NK-92 treated with Interleukin-12 subunit alpha and Interleukin-12 subunit beta, amount 100 ng/mL, for 24 hours (cell line): ENCODE results near the gene SAMSN1.
A peak's percentile ranks its signal among the peaks of the same experiment; 100 is the strongest.

Source experiments
- DNase-seq: peaks from one replicate; lab custom pipeline; 2025; lab: John Stamatoyannopoulos, UW

Gene SAMSN1

DNA sequence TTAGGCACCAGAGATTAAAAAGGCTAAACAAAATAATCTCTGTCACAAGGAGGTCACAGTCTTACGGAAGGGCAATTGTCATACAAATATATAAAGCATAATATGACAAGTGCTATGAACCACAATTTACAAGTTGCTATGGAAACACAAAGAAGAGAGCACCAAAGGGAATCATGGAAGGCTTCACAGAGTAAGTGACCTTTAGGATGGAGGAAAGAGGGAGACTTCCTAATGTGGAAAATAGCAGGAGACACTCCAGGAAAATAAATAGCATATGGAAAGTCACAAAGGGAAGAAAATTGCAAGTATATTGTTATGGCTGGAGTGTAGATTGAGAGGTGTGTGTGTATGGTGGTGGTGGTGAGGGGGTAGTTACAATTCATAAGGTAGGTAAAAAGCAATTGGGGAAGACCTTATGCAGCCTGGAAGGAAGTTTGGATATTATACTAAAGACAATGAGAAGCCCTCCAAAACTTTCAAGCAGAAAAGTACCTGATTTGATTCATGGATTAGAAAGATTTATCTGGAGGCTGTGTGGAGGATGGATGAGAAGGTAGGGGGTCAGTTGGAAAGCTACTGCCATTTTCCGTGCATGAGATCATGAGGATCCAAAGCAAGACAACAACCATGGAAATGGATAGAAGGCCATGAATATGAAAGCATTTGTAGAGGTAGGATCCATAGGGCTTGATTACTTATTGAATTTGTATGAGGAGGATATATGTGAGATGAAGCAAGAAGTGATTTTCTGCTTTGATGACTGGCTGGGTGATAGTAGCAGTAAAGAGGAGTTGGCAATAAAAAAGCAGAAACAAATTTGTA, 61.7 kb downstream of the SAMSN1 start:
- DNase-seq: no peak

DNA sequence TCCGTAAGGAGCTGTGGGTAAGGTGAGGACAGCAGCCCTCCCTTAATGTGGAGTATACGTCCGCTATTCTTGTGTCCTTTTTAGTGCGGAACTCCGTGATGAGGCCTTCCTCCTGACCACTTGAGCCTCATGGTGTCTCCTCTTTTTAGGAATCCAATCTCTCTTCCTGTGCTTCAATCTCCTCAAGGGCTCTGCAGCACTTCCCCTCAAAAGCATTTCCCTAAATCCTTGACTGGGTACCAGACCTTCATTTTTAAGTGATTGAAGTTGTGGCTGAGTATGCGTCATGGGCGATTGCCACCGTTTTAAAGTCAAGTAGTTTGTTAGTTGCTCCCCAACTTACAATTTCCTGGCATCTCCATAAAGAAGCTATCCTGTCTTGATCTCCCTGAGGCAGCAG, 62.8 kb downstream of the SAMSN1 start:
- no peak for DNase-seq

DNA sequence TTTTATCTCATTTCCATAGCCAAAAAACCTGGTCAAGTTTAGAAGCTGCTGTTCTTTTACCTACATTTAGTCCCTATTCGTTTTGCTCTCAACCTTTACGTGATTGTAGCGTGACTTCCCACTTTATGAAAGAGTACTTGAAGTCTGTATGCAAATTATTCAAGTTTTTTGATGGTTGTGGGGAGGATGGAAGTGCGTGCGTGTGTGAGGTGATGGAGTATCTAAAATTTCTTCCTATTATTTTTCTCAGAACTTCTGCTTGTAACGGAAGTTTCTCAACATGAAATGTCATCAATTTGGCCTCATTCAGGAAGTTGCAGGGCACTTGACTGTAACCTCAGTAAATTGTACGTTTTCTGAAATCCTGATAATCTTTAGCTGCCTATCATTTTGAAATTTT, 64.0 kb downstream of the SAMSN1 start:
- no peak for DNase-seq

DNA sequence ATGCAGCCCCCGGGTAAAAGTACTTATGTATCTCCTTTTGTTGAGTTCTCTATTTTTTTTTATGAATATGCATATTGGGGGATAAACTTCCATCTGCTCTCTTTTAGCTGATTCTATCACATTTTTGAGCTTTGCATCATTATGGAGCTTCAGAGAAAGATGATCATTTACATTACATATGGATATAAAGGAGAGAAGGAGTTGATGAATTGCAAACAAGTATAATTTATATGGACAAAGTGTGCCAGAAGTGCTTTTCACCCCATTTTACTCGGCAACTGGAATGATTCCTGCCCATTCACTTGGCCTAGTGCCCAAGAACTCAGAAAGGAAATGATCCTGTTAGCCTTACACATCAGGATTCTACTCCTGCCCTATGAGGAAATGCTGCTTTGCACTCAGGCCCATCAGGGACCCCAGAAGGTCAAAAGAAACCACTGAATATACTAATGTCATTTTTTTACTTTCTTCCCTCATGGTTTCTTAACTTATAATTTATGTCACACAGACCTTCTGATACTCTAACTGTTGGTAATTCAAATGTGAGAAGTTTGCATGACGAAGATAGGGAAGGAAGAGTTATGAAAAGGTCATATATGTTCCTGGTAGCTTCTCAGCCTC, 65.6 kb downstream of the SAMSN1 start:
- no peak for DNase-seq

- DNase-seq: no peak
These were observed 66.8 kb downstream of the SAMSN1 start for GRCh38 chr21:14479241-14479786.

DNA sequence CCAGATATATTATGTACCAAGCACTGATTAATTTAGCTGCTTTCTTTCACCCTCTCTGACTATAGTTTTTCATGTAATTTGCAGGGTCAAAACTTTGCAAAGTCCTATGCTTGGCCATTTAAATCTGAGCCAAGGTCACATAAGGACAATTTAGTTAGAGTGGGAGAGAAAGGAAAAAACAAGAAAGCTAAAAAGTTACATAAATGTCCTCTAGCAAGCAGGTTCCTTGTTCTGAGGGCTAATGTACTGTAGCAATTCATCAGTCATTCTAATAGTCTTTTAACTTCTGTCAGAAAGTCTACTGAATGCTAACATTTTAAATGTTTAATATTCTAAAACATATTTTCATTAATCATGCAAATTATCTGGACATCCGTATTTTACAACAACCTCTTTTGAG, 68.3 kb downstream of the SAMSN1 start:
- no peak for DNase-seq

DNA sequence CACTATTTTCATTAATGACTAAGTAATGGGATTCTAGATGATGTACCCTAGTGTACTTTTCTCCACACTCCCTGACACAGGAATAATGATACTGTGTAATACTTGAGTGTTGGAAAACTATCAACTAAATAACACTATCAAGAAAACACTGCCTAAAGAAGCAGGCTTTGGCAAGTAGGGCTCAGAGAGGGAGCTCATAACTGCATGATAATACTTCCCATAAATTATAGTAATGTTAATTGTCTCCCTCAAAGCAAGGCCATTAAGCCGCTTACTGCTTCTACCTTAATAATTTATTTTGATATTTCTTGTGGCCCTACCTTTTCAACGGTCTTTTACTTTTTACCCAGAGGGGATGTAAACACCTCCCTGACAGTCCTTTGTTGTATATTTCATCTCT, 69.0 kb downstream of the SAMSN1 start:
- no peak for DNase-seq

GRCh38 chr21:14474995-14475394, 71.1 kb downstream of the SAMSN1 start:
- no peak for DNase-seq

DNA sequence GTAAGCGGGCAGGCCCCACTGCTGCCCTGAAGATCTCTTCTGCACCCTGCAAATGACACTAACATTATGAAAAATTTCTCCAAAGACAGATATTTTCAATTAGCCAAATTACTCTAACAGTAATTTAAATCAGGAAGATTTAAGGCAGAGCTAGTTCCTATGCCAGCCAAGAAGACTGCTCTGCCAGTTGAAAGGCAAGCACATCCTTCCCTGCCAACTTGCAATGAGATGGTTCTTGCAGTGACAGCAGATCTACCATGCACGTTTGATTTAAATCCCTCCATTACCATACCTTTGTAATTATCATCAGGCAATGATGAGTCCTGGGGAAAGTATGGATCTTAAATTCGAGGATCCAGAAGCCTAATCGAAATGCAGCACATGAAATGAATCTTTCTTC, 76.5 kb downstream of the SAMSN1 start:
- DNase-seq: no peak

GRCh38 chr21:14466715-14467114, 79.4 kb downstream of the SAMSN1 start:
- no peak for DNase-seq

GRCh38 chr21:14457762-14458161, 88.4 kb downstream of the SAMSN1 start:
- no peak for DNase-seq

GRCh38 chr21:14456911-14457310, 89.2 kb downstream of the SAMSN1 start:
- DNase-seq: no peak

GRCh38 chr21:14454016-14455009, 91.8 kb downstream of the SAMSN1 start:
- DNase-seq: no peak

- peak; percentile 15 for DNase-seq
These were observed 92.6 kb downstream of the SAMSN1 start for GRCh38 chr21:14453339-14454015.

DNA sequence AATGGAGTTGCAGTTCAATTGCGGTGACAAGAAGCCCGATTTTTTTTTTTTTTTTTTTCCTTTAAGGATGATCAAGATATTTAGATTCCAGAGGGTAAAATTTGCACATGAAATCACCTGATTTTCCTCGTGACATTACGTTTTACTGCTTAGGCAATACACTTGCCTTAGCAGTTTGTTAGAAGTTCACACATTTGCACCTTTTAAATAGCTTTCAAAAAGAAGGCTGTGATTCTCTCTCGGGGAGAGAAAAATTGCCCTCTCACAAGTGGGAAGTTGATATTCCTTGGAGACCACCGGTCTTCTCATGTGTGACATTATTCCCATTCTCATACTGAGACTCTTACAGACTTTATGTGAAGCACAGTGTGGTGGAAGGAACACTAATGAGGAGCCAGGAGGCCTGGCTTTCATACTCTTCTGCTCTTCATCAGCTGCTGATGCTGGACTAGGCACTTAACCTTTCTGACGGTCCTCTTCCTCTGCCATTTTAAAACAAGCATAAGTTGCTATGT, 93.3 kb downstream of the SAMSN1 start:
- DNase-seq: no peak

DNA sequence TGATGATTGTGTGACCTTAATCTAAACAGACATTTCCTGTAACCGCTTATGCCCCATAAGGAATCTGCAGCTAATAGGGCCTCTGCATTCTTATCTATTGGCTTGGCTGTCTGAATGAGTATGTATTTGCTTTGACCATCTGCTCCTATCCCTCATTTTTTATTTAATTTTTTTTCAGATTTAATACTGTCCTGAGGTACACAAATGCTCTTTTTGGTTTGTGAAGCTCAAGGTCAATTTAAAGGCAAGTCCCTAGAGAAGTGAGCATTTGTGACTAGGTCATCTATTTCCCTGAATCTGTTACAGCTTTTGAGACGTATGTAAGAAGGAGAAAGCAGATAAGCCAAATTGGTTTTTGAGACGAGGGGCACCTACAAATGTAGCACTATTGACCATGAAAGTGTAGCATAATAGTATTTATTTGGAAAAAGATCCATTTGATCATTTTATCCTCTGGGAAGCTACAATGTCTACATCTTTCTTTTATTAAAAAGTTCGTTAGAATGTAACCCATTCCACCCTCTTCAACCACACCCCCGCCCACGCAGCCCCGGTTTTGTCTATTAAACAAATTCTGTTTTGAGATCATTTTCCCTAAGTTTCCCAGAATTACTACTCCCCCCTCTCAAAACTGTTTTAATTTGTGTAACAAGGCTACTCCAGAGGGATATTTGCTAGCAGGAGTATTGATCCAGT, 93.9 kb downstream of the SAMSN1 start:
- no peak for DNase-seq

DNA sequence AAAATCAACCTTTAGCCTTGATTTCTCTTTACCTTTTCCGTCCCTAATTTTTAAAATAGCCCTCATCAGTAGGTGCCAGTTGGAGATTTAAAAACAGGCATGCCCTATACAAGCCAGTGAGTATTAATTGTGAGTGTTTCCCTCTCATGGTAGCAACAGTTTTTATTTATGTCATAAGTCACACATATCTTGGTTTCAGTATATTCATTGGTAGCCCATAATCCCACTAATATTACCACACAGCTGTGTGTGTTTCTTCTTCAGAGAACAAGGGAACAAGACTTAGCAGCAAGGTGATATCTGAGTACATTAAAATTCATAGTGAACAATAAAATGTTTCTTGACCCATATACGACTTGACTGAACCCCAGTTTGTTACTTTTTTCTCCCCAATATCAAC, 94.6 kb downstream of the SAMSN1 start:
- no peak for DNase-seq

DNA sequence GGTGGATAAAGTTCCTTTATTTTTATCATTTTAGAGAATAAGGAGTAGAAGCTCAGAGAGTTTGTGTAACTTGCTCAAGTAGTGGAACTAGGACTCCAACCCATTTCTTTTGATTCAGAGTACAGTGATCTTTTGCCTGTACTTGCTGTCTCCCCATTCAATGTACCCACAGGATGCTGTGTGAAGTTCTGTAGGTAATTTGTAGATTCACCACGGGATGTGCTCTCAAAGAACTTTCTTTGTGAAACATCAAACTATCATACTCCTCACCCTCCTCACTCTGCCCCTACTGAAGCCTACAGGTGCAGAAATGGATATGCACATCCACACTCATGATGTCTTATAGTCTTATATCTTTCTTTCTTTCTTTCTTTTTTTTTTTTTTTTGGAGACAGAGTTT, 97.3 kb downstream of the SAMSN1 start:
- DNase-seq: no peak

- no peak for DNase-seq
These were observed 107.9 kb downstream of the SAMSN1 start for GRCh38 chr21:14438211-14438610.

DNA sequence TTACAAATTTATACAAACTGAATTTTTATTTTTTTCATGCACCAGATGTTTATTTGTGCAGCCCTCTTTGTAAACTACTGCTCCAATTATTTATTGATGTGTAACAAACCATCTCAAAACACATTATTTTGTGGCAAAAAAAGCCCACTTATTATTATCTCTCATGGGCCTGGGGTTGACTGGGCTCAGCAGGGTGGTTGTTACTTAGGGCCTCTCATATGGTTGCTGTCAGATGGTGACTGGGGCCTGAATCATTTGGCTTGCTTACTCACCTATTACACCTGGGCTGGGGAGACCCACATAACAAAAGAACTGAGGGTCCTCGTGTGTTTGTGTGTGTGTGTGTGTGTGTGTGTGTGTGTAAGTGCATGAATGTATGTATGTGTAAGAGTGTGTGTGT, 110.7 kb downstream of the SAMSN1 start:
- DNase-seq: no peak
